ENCODE data around the gene GFOD1. TPM values are rescaled to one million over a fixed set of nuclear protein-coding genes. Genes with fewer than 3 reads are reported as not detected.

Gene GFOD1
- total RNA-seq, 1 experiment from 2014 or later, result 6.1 TPM

DNA sequence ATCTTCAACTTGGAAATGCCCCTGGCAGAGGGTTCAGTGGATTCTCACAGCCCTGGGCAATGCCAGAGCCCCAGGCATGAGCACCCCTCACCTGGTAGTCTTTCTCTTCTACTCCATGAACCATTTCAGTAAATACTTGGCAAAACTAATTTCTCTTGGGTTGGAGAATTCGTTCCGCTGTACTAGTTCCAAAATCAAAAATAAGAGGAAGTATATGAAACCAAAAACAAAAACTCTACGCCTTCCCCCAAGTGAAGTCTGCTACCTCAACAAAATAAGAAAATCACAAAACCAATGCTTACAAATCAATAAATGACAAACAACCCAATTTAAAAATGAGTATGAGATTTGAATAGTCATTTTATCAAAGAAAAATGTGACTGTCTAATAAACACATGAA is 12.6 kb downstream of the GFOD1 start:
- H3K56ac ChIP-seq (ENCODE audit: insufficient read length, low read depth, low read length), result no peak overlapping the region
- TF ChIP-seq, protein P1, sequence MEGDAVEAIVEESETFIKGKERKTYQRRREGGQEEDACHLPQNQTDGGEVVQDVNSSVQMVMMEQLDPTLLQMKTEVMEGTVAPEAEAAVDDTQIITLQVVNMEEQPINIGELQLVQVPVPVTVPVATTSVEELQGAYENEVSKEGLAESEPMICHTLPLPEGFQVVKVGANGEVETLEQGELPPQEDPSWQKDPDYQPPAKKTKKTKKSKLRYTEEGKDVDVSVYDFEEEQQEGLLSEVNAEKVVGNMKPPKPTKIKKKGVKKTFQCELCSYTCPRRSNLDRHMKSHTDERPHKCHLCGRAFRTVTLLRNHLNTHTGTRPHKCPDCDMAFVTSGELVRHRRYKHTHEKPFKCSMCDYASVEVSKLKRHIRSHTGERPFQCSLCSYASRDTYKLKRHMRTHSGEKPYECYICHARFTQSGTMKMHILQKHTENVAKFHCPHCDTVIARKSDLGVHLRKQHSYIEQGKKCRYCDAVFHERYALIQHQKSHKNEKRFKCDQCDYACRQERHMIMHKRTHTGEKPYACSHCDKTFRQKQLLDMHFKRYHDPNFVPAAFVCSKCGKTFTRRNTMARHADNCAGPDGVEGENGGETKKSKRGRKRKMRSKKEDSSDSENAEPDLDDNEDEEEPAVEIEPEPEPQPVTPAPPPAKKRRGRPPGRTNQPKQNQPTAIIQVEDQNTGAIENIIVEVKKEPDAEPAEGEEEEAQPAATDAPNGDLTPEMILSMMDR (conservative IDR thresholded peaks at IDR 0.05), result no peak
- Mint-ChIP-seq H3K27ac (no peak overlapping the region; a peak in 2 of 7 replicates), H3K9me3 (no peaks in the 10 kb centered on the region), H3K36me3 (ENCODE audit: insufficient read depth in 1 of 3, low read depth in 3 of 3) (peaks cover 0 to 5% (median 0%) of the 10 kb centered on the region in 3 experiments; a peak in 3 of 7 replicates), H3K27me3 (ENCODE audit: low read depth) (peaks cover 1% of the 10 kb centered on the region; the same call in 1 of the 2 replicates), H3K4me3 (no peak overlapping the region), H3K4me1 (peaks cover 21 to 22% of the 10 kb centered on the region in 2 experiments)
- peaks cover 10% of the 10 kb centered on the region; the same call in 1 of the 2 replicates for H3K4me1 ChIP-seq (ENCODE audit: insufficient read depth, low read length)
- H2BK15ac ChIP-seq (ENCODE audit: low read depth, low read length), result no peak overlapping the region
- H2BK20ac ChIP-seq (ENCODE audit: low read depth, low read length, poor library complexity, severe bottlenecking), result no peak overlapping the region
- no peaks in the 10 kb centered on the region for H3K27me3 ChIP-seq (ENCODE audit: insufficient read depth, low read length)
- H3K79me1 ChIP-seq (ENCODE audit: insufficient read depth, low read depth, low read length, poor library complexity, severe bottlenecking), result no peaks in the 10 kb centered on the region
- no peak overlapping the region for H3K9ac ChIP-seq (ENCODE audit: extremely low read depth, insufficient read length, low read length)
- H3K14ac ChIP-seq (ENCODE audit: insufficient read depth, low read length), result no peak overlapping the region
- no peak for DNase-seq
- H2AK5ac ChIP-seq (ENCODE audit: insufficient read length, low read length), result no peak overlapping the region
- H4K5ac ChIP-seq (ENCODE audit: insufficient read length, low read depth, low read length), result no peak overlapping the region
- no peak overlapping the region for H3K23ac ChIP-seq (ENCODE audit: insufficient read length, low read depth, low read length)
- H3K23me2 ChIP-seq (ENCODE audit: insufficient read length, low read depth, low read length, poor library complexity, severe bottlenecking), result no peaks in the 10 kb centered on the region
- WGBS (ENCODE audit: extremely low coverage, insufficient read length, low lambda C conversion rate), result no CpG with 5 or more reads among the region's 3 CpGs
- H3K4ac ChIP-seq (ENCODE audit: low read depth, low read length), result no peak overlapping the region
- H2BK120ac ChIP-seq (ENCODE audit: low read depth, low read length, poor library complexity, severe bottlenecking), result no peak overlapping the region
- H2BK12ac ChIP-seq (ENCODE audit: insufficient read length, low read depth, low read length), result no peak overlapping the region
- H4K8ac ChIP-seq (replicated peaks; ENCODE audit: insufficient read length, low read depth, low read length), result no peak overlapping the region
- no peak overlapping the region for H3K18ac ChIP-seq (ENCODE audit: insufficient read length, low read depth, low read length)
- no peaks in the 10 kb centered on the region for H3K9me3 ChIP-seq (ENCODE audit: control insufficient read depth, low read depth, low read length)
- no peak overlapping the region for H4K91ac ChIP-seq (ENCODE audit: insufficient read length, low read depth, low read length)
- H3T11ph ChIP-seq (ENCODE audit: low read length), result no peak overlapping the region
- H3K4me2 ChIP-seq (ENCODE audit: insufficient read depth, insufficient read length, low read length), result no peak overlapping the region
- no peak overlapping the region for H2AFZ ChIP-seq (ENCODE audit: low read length)
- H3K79me2 ChIP-seq (ENCODE audit: insufficient read depth, low read length), result no peaks in the 10 kb centered on the region
- H2BK5ac ChIP-seq (ENCODE audit: insufficient read length, low read length), result no peak overlapping the region
- no peak overlapping the region for H3K27ac ChIP-seq (ENCODE audit: insufficient read length, low read depth, low read length)
- H4K20me1 ChIP-seq (ENCODE audit: control insufficient read depth, insufficient read depth, insufficient read length), result no peaks in the 10 kb centered on the region
